Progenitor cell of endocrine pancreas (in vitro differentiated cells): ENCODE results near the gene HBZ. TPM values are rescaled to one million over a fixed set of nuclear protein-coding genes. Genes with fewer than 3 reads are reported as not detected.

Source experiments
- DNase-seq: peaks from one replicate; pipeline ENCODE4 v3.0.0; 2021; ENCODE audit warnings: low spot score; ENCODE audit not compliant: unreplicated experiment
- H3K27ac Mint-ChIP-seq: 2 replicates; pipeline ENCODE4 v1.8.0; 2021; ENCODE audit warnings: mild to moderate bottlenecking, moderate library complexity, mixed read lengths
- H3K27me3 Mint-ChIP-seq: 2 replicates; pipeline ENCODE4 v1.8.0; 2021; ENCODE audit warnings: mixed read lengths
- H3K36me3 Mint-ChIP-seq: 2 replicates; pipeline ENCODE4 v1.8.0; 2022; ENCODE audit warnings: mixed read lengths; ENCODE audit not compliant: insufficient read depth
- H3K4me1 Mint-ChIP-seq: 2 replicates; pipeline ENCODE4 v1.8.0; 2021; ENCODE audit warnings: low read depth, mixed read lengths
- H3K4me3 Mint-ChIP-seq: 2 replicates; pipeline ENCODE4 v1.8.0; 2021; ENCODE audit warnings: low read depth, mild to moderate bottlenecking, moderate library complexity, mixed read lengths
- H3K9me3 Mint-ChIP-seq: 2 replicates; pipeline ENCODE4 v1.8.0; 2021; ENCODE audit warnings: low read depth, mixed read lengths
- CTCF ChIP-seq: fragments of 200-600 bp; sonication (generic); IDR thresholded peaks from one replicate; pipeline ENCODE4 v1.5.0; 2021; ENCODE audit warnings: antibody characterized with exemption, mild to moderate bottlenecking; ENCODE audit not compliant: unreplicated experiment
- total RNA-seq: library from RNA; stranded (reverse); gene quantifications from 2 replicates; pipeline ENCODE4 v1.2.1, GENCODE V29; 2021

Gene HBZ
- total RNA-seq, 1 donor from 2014 or later, result not detected

GRCh38 chr16:164827-165538, 12.5 kb downstream of the HBZ start:
- no peak overlapping the region for H3K27ac Mint-ChIP-seq
- no peak for DNase-seq
- no peak overlapping the region for H3K4me3 Mint-ChIP-seq
- peaks cover 63% of the 10 kb centered on the region for H3K27me3 Mint-ChIP-seq
- no peak for TF ChIP-seq CTCF
- no peaks in the 10 kb centered on the region for H3K9me3 Mint-ChIP-seq
- no peaks in the 10 kb centered on the region for H3K4me1 Mint-ChIP-seq
- no peaks in the 10 kb centered on the region for H3K36me3 Mint-ChIP-seq

DNA sequence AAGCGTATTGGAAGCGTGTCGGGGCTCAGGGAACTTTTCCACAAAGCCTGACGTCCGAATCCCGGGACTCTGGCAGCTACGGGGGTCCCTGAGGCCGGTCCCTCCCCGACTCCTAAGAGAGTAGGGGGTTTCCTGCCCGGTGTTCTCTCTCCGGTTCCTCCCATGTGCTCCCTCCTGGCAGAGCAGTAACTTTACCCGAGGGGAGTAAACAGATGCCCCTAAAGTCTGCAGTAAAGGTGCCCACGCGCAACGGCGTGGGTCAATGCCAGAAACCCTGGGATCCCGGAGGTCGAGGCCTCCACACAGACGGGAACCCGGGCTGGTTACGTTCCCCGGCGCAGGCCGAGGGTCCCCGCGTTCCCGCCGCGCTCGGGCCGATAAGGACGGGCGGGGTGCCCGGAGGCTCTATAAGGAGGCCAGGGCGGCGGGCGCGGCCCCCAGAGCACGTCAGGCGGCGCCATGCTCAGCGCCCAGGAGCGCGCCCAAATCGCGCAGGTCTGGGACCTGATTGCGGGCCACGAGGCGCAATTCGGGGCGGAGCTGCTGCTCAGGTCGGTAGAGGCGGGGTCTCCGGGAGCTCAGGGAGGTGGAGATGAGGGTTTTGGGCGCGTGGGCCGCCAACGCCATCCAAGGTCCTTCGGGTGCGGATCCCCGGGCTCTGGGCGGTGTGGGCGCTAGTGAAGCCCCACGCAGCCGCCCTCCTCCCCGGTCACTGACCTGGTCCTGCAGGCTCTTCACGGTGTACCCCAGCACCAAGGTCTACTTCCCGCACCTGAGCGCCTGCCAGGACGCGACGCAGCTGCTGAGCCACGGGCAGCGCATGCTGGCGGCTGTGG, 13.3 kb downstream of the HBZ start, which contains the start of gene HBM:
Gene HBM, plus strand, starts transcription at position 440 of the 836 bp plus-strand sequence. Its CDS starts 20 bp downstream, at position 460.
- DNase-seq, result no peak
- Mint-ChIP-seq H3K36me3 (no peaks in the 10 kb centered on the region), H3K9me3 (no peaks in the 10 kb centered on the region), H3K4me3 (no peak within 1 kb of the TSS), H3K4me1 (no peaks in the 10 kb centered on the region), H3K27me3 (peaks cover 70% of the 10 kb centered on the region), H3K27ac (no peak within 1 kb of the TSS)
- TF ChIP-seq CTCF, result no peak

GRCh38 chr16:166375-167121, 14.1 kb downstream of the HBZ start:
- Mint-ChIP-seq H3K9me3 (no peaks in the 10 kb centered on the region), H3K4me3 (no peak overlapping the region), H3K36me3 (no peaks in the 10 kb centered on the region), H3K27me3 (peaks cover 67% of the 10 kb centered on the region), H3K27ac (no peak overlapping the region), H3K4me1 (no peaks in the 10 kb centered on the region)
- DNase-seq, result no peak
- TF ChIP-seq CTCF, result no peak

- H3K4me3 Mint-ChIP-seq, result no peak overlapping the region
- DNase-seq, result no peak
- peaks cover 65% of the 10 kb centered on the region for H3K27me3 Mint-ChIP-seq
- H3K27ac Mint-ChIP-seq, result no peak overlapping the region
- H3K36me3 Mint-ChIP-seq, result no peaks in the 10 kb centered on the region
- H3K4me1 Mint-ChIP-seq, result no peaks in the 10 kb centered on the region
- no peaks in the 10 kb centered on the region for H3K9me3 Mint-ChIP-seq
- TF ChIP-seq CTCF, result no peak
These were observed 14.8 kb downstream of the HBZ start for GRCh38 chr16:167122-167690.

GRCh38 chr16:168424-168823, 16.0 kb downstream of the HBZ start:
- Mint-ChIP-seq H3K4me3 (no peak overlapping the region), H3K9me3 (no peaks in the 10 kb centered on the region), H3K27me3 (peaks cover 63% of the 10 kb centered on the region), H3K27ac (no peak overlapping the region), H3K36me3 (no peaks in the 10 kb centered on the region), H3K4me1 (no peaks in the 10 kb centered on the region)
- no peak for TF ChIP-seq CTCF
- DNase-seq, result no peak
